ENCODE data around the gene TCF3.

DNA sequence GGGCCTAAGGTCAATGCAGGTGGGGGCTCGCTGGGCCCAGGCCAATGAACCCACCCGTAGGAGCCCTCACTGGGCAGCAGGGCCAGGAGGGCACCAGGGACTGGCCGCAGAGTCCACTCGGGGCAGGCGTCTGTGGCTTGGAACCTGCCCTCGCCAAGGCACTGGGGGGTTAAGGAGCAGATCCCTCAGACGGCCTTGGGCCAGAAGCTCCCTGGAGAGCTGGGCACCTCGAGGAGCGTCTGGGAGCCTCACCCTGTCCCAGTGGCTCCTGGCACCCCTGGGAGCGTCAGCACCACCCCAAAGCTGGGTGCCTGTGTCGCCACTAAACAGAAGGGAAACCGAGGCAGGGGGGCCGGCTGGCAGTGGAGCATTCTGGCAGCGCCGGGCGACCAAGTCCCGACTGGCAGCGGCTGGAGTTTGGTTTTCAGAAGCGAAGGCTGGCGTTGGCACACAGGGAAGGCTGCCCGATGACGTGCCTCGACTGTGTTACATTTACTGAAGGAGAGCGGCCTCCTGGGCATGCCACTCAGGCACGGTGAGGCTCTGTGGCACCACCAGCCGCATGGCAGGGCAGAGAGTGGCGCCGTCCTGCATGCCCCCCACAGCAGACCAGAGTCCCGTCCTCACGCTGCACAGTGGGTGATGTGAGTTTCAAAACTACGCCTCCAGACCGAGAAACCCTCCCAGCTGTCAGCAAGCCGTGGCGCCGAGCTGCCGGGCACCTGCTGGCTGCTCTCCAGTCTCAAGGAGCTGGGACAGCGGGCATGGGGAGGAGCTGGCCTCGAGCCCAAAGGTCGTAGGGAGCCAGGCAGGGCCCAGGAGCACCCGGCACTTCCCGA lies 75.1 kb downstream of the TCF3 start:
- TF ChIP-seq, protein P1, sequence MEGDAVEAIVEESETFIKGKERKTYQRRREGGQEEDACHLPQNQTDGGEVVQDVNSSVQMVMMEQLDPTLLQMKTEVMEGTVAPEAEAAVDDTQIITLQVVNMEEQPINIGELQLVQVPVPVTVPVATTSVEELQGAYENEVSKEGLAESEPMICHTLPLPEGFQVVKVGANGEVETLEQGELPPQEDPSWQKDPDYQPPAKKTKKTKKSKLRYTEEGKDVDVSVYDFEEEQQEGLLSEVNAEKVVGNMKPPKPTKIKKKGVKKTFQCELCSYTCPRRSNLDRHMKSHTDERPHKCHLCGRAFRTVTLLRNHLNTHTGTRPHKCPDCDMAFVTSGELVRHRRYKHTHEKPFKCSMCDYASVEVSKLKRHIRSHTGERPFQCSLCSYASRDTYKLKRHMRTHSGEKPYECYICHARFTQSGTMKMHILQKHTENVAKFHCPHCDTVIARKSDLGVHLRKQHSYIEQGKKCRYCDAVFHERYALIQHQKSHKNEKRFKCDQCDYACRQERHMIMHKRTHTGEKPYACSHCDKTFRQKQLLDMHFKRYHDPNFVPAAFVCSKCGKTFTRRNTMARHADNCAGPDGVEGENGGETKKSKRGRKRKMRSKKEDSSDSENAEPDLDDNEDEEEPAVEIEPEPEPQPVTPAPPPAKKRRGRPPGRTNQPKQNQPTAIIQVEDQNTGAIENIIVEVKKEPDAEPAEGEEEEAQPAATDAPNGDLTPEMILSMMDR (conservative IDR thresholded peaks at IDR 0.05; ENCODE audit: low read length) = no peak
- no peak for TF ChIP-seq EZH2phosphoT487 (IDR thresholded peaks at IDR 0.05; ENCODE audit: borderline replicate concordance, low read depth, low read length)
